GM19025 (cell line): ENCODE data around the gene CAMSAP2.

Experiments used
- ATAC-seq: cut with Tn5 transposase; IDR thresholded peaks from one replicate; pipeline ENCODE4 v1.9.1; 2021; ENCODE audit warnings: mild to moderate bottlenecking, low read depth, moderate library complexity; ENCODE audit not compliant: unreplicated experiment

CAMSAP2 gene

DNA sequence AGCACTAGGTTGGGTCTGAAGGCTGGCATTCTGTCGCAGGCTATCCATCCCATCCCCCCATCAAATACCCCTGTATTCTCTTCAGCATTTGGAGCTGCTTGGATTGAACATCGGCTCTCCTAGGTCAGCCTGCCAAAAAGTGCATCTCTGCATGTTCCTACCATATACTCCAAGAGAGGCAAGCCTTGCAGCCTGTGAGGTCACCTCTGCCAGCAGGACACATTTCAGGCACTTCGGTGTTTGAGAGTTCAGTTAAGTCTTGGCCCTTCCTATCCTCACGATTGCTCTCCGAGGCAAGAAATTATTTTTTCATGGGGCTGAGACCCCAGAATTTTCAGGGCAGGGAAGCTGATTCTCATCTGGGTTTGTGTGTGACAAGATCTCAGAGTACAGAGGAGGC is 136.7 kb downstream of the CAMSAP2 start:
- ATAC-seq, result no peak

DNA sequence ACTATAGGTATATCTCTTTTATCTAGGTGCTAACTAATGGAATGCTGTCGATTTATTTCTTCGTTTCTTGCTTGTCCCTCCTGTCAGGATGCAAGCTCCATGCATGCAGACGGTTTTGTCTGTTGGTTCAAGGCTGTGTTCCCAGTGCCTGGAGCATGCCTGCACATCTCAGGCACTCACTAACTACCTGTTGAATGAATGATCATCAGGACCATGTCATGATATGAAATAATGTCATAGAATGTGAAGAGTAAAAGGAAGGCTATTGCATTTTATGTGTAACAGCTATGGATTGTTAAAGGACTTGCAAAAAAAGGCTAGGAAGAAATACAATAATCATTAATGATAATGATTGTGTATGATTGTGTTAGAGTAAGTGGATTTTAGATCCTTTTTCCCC is 138.3 kb downstream of the CAMSAP2 start:
- no peak for ATAC-seq

DNA sequence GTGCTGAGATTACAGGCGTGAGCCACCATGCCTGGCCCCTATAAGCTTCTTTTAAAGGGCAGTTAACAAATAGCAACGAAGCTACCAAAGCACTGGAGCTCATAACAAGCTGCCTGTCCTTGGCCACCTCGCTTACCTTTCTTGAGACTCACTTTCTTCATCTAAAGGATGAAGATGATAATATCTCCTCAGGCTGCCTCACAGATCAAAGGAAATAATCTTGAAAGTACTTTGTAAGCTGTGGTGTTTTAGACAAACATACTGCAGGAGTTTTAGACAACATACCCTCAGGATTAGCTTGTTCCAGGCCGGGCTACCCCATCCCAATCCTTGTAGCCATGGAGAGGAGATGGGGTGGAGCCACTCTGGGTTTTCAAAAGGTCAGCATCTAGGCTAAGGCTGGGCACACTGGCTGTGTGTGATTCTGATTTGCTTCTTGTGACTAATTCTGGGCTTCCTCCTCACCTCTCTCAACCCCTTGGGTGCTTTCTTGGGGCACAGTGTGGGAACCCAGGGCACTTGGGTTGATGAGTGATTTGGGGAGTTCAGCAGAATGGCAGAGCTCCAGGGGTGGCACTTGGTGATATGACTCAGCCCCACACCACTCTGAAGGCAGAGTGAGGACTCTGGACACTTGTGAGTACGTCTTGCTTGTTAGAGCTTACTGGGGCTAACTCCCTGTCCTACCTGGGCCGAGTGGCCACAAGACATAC is 139.3 kb downstream of the CAMSAP2 start:
- ATAC-seq, result peak; percentile 79

DNA sequence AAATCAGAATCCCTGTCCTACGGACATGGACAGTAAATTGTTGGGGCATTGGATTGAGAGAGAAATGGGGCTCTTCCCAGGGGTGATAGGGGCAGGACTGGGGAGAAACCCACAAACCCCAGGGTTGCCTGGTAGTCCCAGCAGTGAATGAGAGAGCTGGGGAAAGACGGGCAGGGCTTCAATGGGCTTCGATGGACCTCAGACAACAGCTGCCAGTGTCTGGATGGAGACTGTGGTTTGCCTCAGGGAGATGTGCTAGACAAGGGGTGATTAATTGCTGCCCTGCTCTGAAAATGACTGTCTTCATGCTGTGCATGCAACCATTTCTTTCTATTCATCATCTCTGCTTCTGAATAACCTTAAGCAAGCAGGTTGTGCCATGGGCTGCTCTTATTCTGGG is 141.5 kb downstream of the CAMSAP2 start:
- ATAC-seq, result peak; percentile 50

DNA sequence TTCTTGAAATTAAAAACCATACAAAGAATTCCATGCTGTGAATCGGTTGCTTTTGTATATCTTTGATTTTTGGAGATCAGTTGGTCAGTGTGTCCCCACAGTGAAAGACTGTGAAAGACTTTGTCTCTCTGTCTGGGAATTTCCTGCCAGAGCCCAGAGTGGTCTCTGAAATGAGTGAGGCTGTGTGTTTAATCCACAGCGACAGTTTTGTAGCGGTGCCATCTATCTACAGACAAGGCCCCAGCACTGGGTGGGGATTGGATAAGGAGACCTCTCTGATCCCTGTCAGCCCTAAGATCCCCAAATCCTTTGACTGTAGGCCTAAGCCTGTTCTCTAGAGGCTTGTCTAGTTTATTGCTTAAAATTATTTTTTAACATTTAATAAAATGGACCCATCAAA is 144.4 kb downstream of the CAMSAP2 start:
- no peak for ATAC-seq

DNA sequence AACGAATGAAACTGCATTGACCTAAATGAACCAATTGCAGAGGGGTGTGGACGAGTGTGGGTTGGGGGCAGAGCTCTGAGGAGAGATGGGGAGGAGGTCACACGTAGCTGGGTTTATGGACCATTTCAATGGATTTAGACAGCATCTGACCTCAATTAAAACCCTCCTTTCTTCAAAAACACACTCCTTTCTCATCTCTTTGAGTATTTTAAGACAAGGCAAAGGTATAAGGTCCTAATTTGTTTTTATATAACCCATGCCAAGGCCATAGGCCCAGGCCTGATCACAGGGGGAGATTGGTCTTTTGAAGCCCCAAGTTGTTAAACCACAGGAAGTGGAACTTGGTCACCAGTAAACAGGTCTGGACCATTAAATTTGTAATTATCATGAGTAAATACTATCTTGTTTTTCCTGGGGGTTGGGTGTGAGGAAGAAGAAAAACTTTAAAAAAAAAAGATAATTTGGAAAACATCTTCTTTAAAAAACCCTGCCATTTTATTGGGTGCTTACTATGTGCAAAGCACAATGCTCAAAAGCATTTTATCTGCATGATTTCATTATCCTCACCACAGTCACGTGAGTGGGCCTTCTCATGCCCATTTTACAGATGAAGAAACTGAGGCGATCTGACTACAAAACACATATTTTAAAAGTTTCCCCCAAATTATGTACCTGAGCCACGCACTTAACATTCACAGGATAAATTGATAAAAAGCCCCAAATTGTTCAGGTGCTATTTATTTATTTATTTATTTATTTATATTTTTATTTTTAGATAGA is 147.1 kb downstream of the CAMSAP2 start:
- no peak for ATAC-seq

DNA sequence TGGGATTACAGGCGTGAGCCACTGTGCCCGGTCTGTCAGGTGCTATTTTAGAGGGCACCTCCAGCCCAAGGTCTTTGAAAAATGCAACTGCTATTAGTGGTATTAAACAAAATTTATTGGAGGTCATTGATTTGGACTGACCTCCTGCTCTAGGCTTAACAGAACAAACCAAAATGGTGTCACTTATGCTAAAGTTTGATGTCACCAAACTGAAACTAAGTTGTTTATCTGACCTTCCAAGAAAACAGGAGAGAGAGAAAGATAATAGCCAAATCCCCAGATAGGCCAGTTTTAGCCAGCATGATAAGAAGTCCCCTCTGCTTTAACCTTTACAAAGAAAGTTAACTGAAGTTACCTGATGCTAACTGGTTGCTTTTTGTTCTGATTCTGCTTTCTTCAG is 147.9 kb downstream of the CAMSAP2 start:
- no peak for ATAC-seq

DNA sequence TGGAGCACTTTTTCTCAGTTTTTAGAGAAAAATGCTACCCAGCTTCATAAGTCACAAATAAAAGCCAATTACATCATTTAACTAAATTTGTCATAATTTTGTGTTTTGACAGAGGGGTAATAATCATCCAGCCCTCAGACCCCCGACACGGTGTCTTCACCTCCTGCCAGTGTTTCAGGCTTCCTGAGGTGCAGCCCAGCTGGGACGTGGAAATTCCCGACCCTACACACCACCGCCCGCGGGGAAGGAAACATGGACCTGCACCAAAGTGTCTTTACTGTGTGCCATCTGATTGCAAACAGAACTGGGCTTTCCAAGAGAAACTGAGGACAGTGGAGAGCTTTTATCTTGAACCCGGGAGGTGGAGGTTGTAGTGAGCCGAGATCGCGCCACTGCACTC is 148.3 kb downstream of the CAMSAP2 start:
- no peak for ATAC-seq

DNA sequence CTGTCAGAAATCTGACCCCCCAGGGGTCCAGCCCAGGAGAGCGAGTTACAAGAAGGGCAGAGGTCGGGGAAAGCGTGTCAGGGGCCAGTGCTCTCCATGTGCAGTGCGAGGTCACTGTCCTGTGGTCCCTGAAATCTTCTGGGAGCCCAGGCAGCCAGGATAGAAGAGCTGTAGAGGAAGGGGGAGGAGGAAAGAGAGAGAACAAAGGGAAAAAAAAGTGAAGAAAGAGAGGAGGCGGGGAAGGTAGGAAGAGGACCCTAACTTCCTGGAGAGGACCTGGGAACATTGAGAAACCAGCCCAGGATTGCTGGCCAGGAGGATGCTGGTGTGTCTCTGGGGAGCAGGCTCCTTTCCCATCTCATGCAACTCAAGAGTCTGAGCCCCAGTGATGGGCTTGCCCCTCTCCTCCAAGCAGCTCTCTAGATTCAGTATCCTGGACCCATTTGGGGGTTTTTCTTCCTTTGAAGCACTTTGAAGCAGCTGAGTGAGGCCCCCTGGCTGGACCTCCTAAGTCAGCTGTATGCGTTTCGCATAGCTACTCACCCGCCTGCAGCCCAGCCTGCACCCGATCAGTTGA is 149.2 kb downstream of the CAMSAP2 start:
- no peak for ATAC-seq

DNA sequence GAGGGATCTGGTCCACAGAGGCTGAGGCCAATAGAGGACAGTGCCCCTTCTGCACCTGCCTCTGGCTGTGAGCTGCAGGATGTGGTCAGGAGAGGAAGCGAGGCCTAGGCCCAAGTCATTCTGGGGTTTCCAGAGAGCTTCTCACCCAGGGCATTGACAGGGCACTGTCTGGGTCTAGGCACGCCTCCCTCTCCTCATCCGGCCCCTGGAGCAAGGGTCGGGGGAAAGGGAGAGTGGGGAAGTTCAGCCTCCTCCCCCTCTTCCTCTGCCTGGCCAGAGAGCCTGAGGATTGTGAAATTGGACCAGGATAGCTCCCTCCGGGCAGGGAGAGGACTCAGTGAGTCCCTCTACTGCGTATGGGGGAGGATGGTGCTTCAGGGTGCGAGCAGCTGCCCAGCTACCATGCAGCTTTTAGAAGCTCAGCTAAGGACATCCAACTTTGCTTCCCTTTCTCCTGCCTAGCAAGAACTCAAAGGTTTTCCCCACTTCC is 149.7 kb downstream of the CAMSAP2 start:
- peak; percentile 90 for ATAC-seq

DNA sequence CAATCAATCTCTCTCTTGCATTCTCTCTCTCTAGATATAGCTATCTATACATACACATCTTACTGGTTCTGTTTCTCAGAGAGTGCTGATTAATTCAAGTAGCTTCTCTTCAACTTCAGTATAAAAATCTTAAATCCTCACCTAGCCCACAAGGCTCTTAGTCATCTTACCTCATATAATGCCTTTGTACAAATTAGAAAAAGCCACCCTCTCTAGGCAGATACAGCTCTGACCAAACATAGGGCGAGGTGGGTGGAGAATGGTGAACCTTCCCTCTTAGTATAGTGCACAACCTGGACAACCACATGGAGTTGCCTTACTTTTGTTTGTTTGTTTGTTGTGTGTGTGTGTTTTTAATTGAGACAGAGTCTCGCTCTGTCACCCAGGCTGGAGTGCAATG is 150.9 kb downstream of the CAMSAP2 start:
- no peak for ATAC-seq

DNA sequence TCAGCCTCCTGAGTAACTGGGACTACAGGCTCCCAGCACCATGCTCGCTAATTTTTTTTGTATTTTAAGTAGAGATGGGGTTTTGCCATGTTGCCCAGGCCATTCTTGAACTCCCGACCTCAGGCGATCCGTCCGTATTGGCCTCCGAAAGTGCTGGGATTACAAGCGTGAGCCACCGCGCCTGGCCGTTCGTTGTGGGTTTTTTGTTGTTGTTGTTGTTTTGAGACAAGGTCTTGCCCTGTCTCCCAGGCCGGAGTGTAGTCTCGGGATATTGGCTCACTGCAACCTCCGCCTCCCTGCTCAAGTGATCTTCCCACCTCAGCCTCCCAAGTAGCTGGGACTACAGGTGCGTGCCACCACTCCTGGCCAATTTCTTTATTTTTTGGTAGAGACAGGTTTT is 151.3 kb downstream of the CAMSAP2 start:
- ATAC-seq, result no peak

DNA sequence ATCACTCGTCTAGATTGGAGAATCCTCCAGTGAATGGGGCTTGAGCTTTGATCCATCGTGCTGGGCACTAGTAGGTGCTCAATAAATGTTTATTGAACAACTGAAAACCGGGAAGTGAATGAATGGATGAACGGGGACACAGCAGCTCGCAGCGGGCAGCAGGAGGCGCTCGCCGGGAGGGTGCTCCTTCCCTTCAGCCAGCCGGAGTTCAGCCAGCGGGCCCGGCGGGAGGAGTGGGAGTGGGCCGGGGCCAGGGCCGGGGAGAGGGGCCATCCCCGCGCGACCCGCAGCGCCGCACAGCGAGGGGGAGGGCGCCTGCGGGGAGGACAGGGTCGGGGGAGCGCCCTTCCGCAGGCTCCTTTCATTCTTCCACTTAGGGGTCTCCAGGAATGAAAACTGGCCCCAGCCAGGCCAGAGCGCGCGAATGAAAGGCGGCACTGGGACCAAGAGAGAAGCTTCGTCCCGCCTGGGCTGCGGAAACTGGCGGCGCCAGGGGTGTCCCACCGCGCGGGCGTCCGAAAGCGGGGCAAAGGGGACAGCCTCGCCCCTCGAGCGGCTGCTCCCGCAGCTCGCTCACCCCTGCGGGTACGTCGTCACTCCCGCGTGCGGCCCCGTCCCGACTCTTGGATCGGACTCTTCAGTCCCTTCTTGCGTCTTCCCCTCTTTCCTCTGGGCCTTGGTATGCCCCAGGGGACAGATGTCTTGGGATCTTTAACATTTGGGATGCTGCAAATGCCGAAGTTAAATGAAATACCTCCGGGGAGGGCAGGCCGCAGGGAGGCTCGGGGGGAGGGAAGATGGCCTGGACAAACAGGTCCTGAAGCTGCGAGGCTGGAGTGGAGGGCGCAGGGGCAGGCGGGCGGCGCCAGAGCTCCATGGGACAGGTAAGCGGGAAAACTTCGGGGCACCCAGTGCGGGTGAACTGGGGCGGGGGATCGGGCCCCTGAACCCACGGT is 152.4 kb downstream of the CAMSAP2 start:
- ATAC-seq, result no peak

DNA sequence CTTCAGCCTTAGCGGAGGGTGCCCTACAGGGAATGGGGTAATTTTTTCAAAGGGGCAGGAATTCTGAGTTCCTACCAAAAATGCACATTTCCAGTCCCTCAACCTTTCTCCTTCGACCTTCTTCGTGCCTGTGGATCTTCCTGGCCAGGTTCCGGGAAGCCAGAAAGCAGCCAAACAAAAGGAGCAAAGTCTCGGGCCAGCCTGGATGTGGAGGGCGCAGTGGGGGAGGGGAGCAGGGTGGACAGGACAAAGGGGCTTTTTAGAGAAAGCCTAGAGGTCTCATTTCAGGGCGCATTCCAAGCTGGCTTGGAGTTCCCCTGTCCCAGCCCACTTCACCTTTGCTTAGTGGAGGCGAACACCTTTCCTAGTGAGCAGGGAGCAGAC is 153.1 kb downstream of the CAMSAP2 start:
- no peak for ATAC-seq

DNA sequence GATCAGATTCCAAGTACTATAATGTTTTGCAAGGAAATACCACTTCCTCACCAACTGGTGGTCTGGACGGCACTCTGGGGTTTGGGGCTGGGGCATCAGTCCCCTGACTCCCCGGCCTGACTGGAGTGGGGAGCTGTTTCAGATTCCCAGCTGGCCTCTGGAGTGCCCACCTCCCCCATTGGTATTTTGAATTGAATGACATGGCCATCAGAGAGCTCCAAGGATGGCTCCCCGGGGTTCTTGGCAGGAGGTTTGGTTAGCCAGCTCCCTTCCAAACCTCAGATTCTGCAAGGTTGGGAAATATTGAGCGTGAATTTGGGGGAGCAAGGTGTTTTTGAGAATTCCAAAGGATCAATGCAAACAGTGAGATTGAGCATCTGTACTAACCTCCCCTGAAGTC is 153.9 kb downstream of the CAMSAP2 start:
- no peak for ATAC-seq

DNA sequence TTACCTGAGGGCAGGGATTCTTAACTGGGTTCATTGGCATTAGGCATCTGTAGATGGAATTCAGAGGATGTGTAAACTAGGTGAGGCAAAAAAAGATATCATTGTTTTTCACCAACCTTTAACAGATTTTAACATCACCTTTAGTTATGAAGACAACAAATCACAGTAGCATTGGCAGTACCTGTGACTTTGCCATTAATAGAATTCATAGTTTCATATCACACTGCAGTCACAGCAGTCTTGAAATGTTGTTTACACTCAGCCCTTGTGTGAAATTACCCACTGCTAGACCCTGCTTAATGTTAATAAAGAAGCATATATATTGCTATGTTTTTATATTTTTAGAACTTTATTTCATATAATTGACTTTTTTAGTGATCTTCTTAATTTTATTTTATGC is 154.3 kb downstream of the CAMSAP2 start:
- ATAC-seq, result no peak

DNA sequence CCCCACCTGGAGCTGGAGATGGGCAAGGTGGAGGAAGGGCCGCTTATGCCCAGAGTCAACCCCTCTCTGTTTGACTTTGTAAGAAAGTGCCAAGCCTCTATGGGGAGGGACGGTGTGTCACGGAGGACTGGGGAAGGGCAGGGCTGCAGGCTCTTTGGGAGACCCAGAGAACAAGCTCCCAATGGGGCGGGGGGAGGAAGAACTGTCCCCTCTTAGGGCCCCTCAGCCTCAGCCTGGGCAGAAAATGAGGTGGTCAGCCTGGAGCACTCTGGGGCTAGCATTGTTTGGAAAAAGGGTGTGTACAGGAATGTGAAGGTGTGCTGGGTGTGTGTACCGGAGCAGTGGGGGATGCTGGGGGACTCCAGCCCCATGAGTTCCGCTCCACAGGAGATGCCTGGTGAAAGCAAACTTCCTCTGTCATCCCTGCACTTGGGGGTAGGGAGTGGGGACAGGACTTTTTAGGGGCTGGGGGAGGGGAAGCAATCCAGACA is 154.8 kb downstream of the CAMSAP2 start:
- ATAC-seq, result no peak

DNA sequence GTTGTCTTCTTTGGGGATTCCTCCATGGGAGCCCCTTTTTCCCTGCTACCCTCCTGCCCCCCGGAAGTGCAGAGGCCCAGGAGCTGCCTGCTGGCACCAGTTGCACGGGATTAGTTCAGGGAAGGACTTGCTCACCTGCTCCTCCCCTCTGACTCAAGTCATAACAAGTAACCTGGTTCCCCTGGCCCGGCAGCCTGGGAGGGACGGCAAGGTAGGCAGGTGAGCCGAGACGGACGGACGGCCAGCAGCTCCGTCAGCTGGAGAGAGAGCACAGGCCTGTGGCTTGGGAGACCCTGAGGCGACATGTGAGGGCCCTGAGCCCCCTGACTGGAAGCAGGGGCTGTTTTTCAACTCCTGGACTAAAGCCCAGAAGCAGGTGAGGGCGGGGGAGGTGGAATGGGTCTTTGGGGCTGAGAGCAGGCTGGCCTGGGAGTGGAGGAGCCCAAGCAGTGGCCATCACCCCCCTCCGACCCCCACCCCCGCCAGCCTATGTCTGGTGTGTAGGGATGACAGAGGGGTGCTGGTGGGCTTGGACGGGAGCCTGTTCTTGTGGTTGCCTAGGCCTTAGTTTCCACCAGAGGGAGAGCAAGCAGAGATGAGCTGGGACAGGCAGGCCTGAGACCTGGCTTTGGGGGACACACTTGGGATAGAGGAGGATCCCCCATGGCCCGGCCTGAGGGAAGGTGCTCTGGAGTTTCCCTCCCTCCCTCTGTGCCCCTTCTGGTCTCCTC is 156.2 kb downstream of the CAMSAP2 start, which contains the start of gene INAVA:
Gene INAVA (plus strand): TSS at position 189 of the 731 bp plus-strand sequence. CDS start 3,501 bp downstream, outside the sequence.
- ATAC-seq, result no peak

DNA sequence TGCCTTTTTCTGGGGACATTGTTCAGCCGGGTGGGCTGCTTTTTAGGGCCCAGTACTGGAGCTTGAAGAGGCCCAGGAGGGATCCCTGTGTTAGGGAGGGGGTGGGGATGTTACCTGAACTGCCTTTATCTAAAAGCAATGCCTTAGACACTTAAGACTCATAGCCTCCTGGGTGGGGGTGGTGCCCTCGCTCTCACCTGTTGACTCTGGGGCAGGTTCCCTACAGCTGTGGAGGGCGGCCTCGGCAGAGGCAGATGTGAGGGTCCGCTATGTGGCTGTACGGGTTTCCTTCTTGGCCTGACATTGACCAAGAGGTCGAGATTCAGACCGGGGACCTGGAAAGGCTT is 156.7 kb downstream of the CAMSAP2 start:
- no peak for ATAC-seq
